HG03439 (cell line): Measurements from ENCODE around the gene RTP5.

Experiments
- ATAC-seq: cut with Tn5 transposase; IDR thresholded peaks from one replicate; pipeline ENCODE4 v1.9.1; 2021; ENCODE audit warnings: mild to moderate bottlenecking, moderate library complexity; ENCODE audit not compliant: unreplicated experiment

Gene RTP5

DNA sequence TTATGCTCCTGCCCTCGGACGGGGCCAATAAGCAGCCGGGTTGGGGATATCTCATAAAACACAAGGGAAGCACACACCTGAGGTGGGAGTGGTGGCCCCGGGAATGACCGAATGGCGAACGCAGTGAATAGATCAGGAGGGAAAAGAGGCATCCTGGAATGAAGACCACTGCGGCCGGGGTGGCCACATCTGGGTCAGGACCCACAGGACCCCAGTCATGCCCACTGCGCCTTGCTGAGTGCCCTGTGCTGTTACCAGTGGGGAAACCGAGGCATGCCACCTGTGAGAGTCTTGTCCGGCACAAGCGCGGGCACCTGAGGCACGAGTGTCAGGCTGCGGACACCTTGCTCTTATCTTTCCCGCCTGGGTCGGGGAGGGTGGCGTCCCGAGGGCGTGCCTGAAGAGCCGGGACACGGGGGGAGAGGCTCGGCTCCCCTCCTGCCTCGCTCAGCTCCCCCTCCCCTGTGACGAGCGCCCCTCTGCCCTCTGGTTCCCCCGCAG lies 12.4 kb upstream of the RTP5 start:
- no peak for ATAC-seq

DNA sequence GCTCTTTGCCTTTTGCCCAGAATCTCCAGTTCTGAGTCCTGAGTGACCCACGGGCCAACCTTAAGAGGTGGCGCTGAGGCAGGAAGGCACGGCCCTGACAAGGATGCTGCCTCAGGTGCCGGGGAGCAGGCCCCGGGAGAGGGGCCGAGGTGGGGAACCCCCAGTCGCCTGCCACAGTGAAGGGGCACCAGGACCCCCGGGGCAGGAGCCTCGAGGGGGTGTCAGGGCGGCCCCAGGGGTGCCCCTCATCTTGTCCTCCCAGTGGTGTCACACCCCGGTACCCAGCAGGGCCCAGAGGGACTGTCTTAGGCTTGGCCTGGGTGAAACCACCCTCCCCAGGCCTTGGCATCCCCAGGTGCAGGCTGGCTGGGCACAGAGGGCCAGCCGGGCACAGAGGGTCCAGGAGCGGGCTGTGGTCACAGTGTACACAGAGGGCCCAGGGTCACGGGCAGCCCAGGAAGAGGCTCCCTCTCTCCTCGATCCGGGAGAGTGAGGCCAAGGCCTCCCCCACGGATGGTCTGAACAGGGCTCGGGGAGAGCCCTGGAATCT lies 11.9 kb upstream of the RTP5 start:
- no peak for ATAC-seq

GRCh38 chr2:241858206-241859016 lies 11.1 kb upstream of the RTP5 start, which contains the start of gene PDCD1:
Gene PDCD1, minus strand, starts transcription at chr2:241858894. Its CDS starts 56 bp downstream, at chr2:241858838.
- peak; percentile 21 for ATAC-seq

GRCh38 chr2:241859017-241859435 lies 10.5 kb upstream of the RTP5 start:
- peak; percentile 11 for ATAC-seq

DNA sequence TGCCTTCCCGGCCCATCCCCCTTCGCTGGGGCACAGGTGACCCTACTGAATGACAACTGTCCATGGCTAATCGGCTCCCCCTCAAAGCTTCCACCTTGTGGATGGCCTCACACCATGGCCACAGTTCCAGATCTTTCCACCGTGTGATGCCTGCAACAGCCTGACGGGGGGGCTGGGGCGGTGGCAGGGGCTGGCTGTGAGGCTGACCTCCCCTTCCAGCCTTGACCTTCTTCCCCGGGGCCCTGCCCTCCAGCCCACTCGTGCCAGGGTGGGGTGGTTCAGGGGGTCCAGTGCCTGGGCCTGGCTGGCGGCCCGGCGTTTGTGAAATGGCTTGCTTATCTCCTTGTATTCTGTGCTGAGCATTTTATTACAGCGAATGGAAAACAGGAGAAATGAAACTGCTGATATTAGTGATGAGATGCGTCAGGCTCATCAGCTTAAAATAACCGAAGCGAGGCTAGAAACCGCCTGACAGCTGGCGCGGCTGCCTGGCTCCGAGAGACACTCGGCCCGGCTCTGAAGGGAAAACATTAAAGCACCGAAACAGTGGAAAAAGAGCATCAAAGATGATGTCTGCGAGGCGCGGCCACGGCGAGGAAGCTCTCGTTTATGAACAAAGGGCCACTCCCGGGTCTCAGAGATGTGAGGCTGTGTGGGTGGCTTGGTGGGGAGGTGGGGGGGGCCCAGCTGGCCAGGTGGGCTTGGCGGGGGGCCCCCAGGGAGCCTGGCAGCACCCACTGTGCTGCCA lies 9.9 kb upstream of the RTP5 start:
- peak; percentile 46 for ATAC-seq

- ATAC-seq = no peak
Observed at GRCh38 chr2:241860184-241861078, 9.1 kb upstream of the RTP5 start.

DNA sequence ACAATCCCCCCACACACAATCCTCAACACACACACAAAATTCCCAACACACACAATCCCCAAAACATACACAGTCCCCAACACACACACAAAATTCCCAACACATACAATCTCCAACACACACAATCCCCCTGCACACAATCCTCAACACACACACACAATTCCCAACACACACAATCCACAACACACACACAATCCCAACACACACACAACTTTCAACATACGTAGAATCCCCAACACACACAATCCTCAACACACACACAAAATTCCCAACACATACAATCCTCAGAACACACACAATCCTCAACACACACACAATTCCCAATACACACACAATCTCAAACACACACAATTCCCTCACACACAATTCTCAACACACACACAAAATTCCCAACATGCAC lies 8.3 kb upstream of the RTP5 start:
- ATAC-seq = no peak

GRCh38 chr2:241862093-241862492 lies 7.4 kb upstream of the RTP5 start:
- ATAC-seq = no peak

DNA sequence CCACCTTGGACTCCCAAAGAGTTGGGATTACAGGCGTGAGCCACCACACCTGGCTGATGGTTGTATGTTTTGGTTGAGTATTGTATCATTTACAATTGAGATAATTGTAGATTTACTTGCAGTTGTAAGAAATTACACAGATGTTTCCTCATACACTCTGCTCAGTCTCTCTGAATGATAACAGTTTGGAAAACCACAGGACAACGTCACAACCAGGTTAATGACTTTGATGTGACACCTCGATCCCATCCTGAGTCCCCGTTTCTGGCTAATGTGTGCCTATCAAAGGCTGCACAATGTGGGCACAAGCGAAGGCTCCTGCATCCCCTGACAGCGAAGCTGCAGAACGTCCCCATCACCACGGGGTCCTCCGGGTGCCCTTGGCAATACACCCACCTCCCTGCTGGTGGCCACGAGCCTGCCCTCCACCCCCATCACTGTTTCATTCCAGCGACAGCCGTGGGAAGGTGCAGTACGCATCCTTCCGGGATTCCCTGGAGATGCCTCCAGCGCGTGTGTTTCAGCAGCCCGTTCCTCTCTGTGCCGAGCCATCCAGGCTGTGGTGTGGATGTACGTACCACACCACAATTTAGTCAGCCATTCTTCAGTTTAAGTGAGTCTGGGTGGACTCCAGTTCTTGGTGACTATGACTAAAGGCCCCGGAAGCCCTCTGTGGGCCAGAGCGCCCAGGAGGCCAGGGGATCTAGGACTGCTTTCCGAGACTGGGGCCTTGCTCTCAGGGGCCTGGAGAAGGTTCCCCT lies 6.6 kb upstream of the RTP5 start:
- ATAC-seq = no peak

DNA sequence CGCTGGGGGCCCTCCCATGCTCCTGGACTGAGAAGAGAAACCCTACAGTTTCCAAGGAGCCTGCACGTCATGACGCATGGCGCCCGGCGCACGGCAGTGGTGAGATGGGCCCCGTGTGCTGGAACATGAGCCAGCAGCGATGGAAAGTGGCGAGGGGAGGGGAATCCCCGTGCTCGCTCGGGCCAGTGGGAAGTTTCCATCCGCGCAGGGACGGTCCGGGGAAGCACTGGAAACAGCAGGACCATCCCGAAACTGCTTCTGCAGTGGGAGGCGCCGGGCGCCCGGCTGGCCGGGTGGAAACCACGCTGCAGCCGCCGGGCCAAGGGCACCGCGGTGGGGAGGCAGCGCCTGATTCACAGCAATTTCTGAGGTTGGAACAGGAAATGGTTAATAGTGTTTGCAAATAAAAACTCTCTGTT lies 6.0 kb upstream of the RTP5 start:
- no peak for ATAC-seq

GRCh38 chr2:241864168-241864849 lies 5.2 kb upstream of the RTP5 start:
- ATAC-seq = no peak

DNA sequence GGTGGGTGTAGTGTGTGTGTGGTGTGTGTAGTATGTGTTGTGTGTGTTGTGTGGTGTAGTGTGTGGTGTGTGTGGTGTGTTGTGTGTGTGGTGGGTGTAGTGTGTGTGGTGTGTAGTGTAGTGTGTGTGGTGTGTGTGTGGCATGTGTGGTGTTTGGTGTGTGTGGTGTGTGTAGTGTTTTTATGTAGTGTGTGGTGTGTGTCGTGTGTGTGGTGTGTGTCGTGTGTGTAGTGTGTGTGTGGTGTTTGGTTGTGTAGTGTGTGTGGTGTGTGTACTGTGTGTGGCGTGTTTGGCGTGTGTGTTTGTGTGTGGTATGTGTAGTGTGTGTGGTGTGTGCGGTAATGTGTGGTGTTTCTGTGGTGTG lies 4.7 kb upstream of the RTP5 start:
- no peak for ATAC-seq

GRCh38 chr2:241865416-241865956 lies 4.0 kb upstream of the RTP5 start:
- ATAC-seq = no peak

DNA sequence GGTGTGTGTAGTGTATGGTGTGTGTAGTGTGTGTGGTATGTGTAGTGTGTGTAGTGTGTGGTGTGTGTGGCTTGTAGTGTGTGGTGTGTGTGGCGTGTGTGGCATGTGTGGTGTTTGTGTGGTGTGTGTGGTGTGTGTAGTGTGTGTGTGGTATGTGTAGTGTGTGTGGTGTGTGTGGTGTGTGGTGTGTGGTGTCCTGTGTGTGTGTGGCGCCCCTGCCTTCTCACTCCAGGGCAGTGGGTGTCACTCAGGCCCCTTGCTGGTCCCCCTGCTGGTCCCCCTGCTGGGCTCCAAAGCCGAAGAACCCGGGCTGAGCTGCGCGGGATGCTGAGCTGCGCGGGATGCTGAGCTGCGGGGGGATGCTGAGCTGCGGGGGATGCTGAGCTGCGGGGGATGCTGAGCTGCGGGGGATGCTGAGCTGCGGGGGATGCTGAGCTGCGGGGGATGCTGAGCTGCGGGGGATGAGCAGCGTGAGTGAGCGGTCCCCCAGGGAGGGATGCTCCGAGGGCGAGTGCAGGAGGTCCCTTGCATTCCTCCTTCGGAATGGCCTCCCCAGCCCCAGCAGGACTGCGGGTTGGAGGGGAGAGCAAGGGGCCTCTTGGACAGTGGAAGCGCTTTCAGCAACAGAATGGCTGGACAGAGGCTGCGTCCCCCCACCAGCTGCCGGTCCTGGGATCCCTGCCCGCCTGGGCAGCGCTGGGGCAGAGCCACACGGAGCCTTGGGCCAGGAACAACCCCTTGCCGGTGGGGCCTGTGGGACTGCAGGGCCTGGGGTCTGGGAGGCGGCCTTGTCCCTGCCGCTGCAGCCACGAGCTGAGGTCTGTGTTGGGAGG lies 3.4 kb upstream of the RTP5 start:
- no peak for ATAC-seq

GRCh38 chr2:241866790-241867645 lies 2.5 kb upstream of the RTP5 start:
- no peak for ATAC-seq

DNA sequence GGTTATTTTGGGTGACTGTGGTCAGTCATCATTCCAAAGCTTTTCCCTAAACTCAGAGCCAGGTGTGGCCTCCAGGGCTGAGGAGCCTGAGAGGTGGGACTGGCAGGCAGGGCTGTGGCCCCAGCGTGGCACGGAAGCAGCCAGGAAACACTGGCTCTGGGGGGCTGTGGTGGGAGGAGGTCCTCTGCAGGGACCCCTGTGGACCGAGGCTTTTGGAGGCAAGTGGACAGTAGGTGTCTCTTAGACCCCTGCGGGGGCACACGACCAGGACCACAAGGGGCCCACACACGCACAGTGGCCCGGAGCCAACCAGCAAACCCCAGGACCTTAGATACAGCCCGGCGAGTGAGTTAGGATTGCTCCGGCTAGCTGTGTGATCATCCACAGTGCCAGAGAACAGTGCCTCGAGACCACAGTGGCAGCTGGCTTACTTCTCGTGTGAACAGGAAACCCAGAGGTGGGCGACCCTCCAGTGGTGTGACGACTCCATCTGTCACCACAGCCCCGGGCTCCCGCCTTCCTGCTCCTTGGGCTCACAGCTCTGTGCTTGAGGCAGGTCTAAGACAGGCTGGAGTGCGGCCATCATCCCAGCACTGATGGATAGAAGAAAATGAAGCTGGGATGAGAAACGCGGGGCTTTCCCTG lies 1.6 kb upstream of the RTP5 start:
- no peak for ATAC-seq

GRCh38 chr2:241868661-241869081 lies 858 bp upstream of the RTP5 start:
- no peak for ATAC-seq
